ENCODE data around the gene ATP8A2. TPM values are rescaled to one million over a fixed set of nuclear protein-coding genes. Genes with fewer than 3 reads are reported as not detected.

The ATP8A2 gene
- total RNA-seq, 1 experiment from 2014 or later = not detected

GRCh38 chr13:25463496-25463895 is 91.7 kb downstream of the ATP8A2 start:
- no peak overlapping the region for H3K4me3 ChIP-seq (ENCODE audit: low read depth in 2 of 2, low read length in 2 of 2)
- H3K9me3 ChIP-seq (ENCODE audit: control insufficient read depth, insufficient read depth, low read depth, low read length) = no peaks in the 10 kb centered on the region
- no peak for TF ChIP-seq REST (IDR thresholded peaks at IDR 0.05; ENCODE audit: insufficient read depth in 1 of 2, low read depth in 2 of 2, low read length in 1 of 2)
- no peak for TF ChIP-seq CTCF (IDR thresholded peaks at IDR 0.05)
- no peak for TF ChIP-seq POLR2AphosphoS5 (IDR thresholded peaks at IDR 0.05; ENCODE audit: low read depth, low read length)
- TF ChIP-seq SIN3A (IDR thresholded peaks at IDR 0.05; ENCODE audit: borderline replicate concordance, insufficient read depth, low read depth, low read length) = no peak
- TF ChIP-seq TCF7L2 (IDR thresholded peaks at IDR 0.05; ENCODE audit: low read depth, low read length) = no peak
- CTCF ChIA-PET = no interaction called here
- intact Hi-C loops (cut with micrococcal nuclease; ENCODE audit: unreplicated experiment) = no loop called here
- in situ Hi-C loops (cut with HindIII; ENCODE audit: low pct_unique_long_range_greater_than_20kb, low sequenced_read_pairs) = no loop called here
- BruUV-seq (replicated peaks) = no TSS peak
- ATAC-seq (no peak), DNase-seq (ENCODE audit: low read depth, low spot score) (no peak)
- H3K27me3 ChIP-seq (ENCODE audit: control insufficient read depth, insufficient read depth, low read length) = no peaks in the 10 kb centered on the region
- H3K36me3 ChIP-seq (ENCODE audit: control insufficient read depth, insufficient read depth, low read length) = no peaks in the 10 kb centered on the region
- H3K4me1 ChIP-seq (ENCODE audit: control insufficient read depth, insufficient read depth, low read length) = no peaks in the 10 kb centered on the region
- POLR2A ChIA-PET = no interaction called here
- H3K27ac ChIP-seq (ENCODE audit: low read length) = no peak overlapping the region

GRCh38 chr13:25466880-25467279 is 95.1 kb downstream of the ATP8A2 start:
- Histone ChIP-seq H3K36me3 (ENCODE audit: control insufficient read depth, insufficient read depth, low read length) (no peaks in the 10 kb centered on the region), H3K9me3 (ENCODE audit: control insufficient read depth, insufficient read depth, low read depth, low read length) (no peaks in the 10 kb centered on the region), H3K4me1 (ENCODE audit: control insufficient read depth, insufficient read depth, low read length) (no peaks in the 10 kb centered on the region), H3K27me3 (ENCODE audit: control insufficient read depth, insufficient read depth, low read length) (no peaks in the 10 kb centered on the region), H3K4me3 (ENCODE audit: low read depth in 2 of 2, low read length in 2 of 2) (no peak overlapping the region), H3K27ac (ENCODE audit: low read length) (no peak overlapping the region)
- no peak for ATAC-seq
- ChIA-PET POLR2A (no interaction called here), CTCF (no interaction called here)
- intact Hi-C loops (cut with micrococcal nuclease; ENCODE audit: unreplicated experiment) = no loop called here
- in situ Hi-C loops (cut with HindIII; ENCODE audit: low pct_unique_long_range_greater_than_20kb, low sequenced_read_pairs) = no loop called here
- DNase-seq (ENCODE audit: low read depth, low spot score) = no peak
- no peak for TF ChIP-seq SIN3A (IDR thresholded peaks at IDR 0.05; ENCODE audit: borderline replicate concordance, insufficient read depth, low read depth, low read length)
- no peak for TF ChIP-seq TCF7L2 (IDR thresholded peaks at IDR 0.05; ENCODE audit: low read depth, low read length)
- TF ChIP-seq REST (IDR thresholded peaks at IDR 0.05; ENCODE audit: insufficient read depth in 1 of 2, low read depth in 2 of 2, low read length in 1 of 2) = no peak
- TF ChIP-seq POLR2AphosphoS5 (IDR thresholded peaks at IDR 0.05; ENCODE audit: low read depth, low read length) = no peak
- no peak for TF ChIP-seq CTCF (IDR thresholded peaks at IDR 0.05)
- no TSS peak for BruUV-seq (replicated peaks)

Data from Panc1 (cell line).